Measurements from ENCODE around the gene OST4. TPM values are rescaled to one million over a fixed set of nuclear protein-coding genes. Genes with fewer than 3 reads are reported as not detected.

The OST4 gene
- polyA plus RNA-seq, 1 donor (not counting 4 experiments of a cell fraction or from before 2014, with no cell fraction given) = 393 TPM

DNA sequence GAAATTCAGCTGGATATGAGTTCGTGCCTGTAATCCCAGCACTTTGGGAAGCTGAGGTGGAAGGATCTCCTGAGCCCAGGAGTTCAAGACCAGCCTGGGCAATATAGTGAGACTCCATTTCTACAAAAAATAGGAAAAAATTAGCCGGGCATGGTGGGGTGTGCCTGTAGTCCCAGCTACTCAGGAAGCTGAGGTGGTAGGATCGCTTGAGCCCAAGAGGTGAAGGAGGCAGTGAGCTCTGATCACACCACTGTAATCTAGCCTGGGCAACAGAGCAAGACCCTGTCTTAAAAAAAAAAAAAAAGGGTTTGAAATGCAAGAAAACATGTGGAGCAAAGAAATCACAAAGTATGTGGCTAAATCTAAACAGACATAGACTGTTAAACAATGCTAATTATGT is 37.6 kb upstream of the OST4 start:
- FAIRE-seq (no peak), DNase-seq (ENCODE audit: low read depth, low spot score) (no peak)
- H2AFZ ChIP-seq (ENCODE audit: control insufficient read depth, low read length) = no peak overlapping the region
- no peak overlapping the region for H3K4me3 ChIP-seq (ENCODE audit: control insufficient read depth in 2 of 3, extremely low read depth in 1 of 3, insufficient read depth in 2 of 3, low read depth in 1 of 3, low read length in 3 of 3)
- dilution Hi-C loops (cut with MboI; ENCODE audit: extremely low pct_ligation_motif_present, low sequenced_read_pairs) = no loop called here
- peaks cover under 1% of the 10 kb centered on the region for H3K27me3 ChIP-seq (ENCODE audit: control insufficient read depth, extremely low read depth, insufficient read depth, low read length)
- H3K4me1 ChIP-seq (ENCODE audit: control insufficient read depth, extremely low read depth, insufficient read depth, low read length) = no peaks in the 10 kb centered on the region
- no peak for TF ChIP-seq EZH2 (IDR thresholded peaks at IDR 0.05; ENCODE audit: low read length)
- TF ChIP-seq, protein P1, sequence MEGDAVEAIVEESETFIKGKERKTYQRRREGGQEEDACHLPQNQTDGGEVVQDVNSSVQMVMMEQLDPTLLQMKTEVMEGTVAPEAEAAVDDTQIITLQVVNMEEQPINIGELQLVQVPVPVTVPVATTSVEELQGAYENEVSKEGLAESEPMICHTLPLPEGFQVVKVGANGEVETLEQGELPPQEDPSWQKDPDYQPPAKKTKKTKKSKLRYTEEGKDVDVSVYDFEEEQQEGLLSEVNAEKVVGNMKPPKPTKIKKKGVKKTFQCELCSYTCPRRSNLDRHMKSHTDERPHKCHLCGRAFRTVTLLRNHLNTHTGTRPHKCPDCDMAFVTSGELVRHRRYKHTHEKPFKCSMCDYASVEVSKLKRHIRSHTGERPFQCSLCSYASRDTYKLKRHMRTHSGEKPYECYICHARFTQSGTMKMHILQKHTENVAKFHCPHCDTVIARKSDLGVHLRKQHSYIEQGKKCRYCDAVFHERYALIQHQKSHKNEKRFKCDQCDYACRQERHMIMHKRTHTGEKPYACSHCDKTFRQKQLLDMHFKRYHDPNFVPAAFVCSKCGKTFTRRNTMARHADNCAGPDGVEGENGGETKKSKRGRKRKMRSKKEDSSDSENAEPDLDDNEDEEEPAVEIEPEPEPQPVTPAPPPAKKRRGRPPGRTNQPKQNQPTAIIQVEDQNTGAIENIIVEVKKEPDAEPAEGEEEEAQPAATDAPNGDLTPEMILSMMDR (optimal IDR thresholded peaks at IDR 0.05 in 1 of 3, IDR thresholded peaks at IDR 0.05 in 1 of 3, conservative IDR thresholded peaks at IDR 0.05 in 1 of 3; ENCODE audit: extremely low read depth in 1 of 3, insufficient read depth in 2 of 3, low read length in 3 of 3) = no peak
- no peaks in the 10 kb centered on the region for H3K9me3 ChIP-seq (ENCODE audit: control insufficient read depth, low read depth, low read length)
- no peak overlapping the region for H3K4me2 ChIP-seq (ENCODE audit: control insufficient read depth, extremely low read depth, insufficient read depth, low read depth, low read length)
- no peak overlapping the region for H3K27ac ChIP-seq (ENCODE audit: control insufficient read depth, insufficient read depth, low read length)
- no peak overlapping the region for H3K9ac ChIP-seq (ENCODE audit: control insufficient read depth, extremely low read depth, insufficient read depth, low read length)
- H4K20me1 ChIP-seq (ENCODE audit: control insufficient read depth, extremely low read depth, insufficient read depth, low read length) = no peaks in the 10 kb centered on the region
- no peaks in the 10 kb centered on the region for H3K9me1 ChIP-seq (ENCODE audit: control insufficient read depth, extremely low read depth, insufficient read depth, low read length)
- no peaks in the 10 kb centered on the region for H3K79me2 ChIP-seq (ENCODE audit: control insufficient read depth, insufficient read depth, low read length)
- no peaks in the 10 kb centered on the region for H3K36me3 ChIP-seq (ENCODE audit: control insufficient read depth in 2 of 2, extremely low read depth in 1 of 2, insufficient read depth in 2 of 2, low read length in 2 of 2)

DNA sequence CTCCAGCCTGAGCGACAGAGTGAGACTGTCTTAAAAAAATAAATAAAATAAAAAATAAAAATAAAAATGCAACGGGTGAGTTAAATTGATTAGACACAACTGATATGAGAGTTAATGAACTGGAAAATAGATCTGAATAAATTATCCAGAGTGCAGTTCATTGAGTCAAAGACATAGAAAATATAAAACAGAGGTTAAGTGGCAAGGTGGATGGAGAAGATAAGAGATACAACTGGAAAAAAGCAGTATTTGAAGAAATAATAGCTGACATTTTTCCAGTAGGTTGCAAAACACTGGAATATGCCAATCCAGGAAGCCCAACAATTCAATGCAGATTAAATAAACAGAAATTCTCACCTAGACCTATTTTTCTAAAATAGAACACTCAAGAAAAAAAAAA is 36.8 kb upstream of the OST4 start:
- H3K9me3 ChIP-seq (ENCODE audit: control insufficient read depth, low read depth, low read length) = no peaks in the 10 kb centered on the region
- TF ChIP-seq, protein P1 (optimal IDR thresholded peaks at IDR 0.05 in 1 of 3, IDR thresholded peaks at IDR 0.05 in 1 of 3, conservative IDR thresholded peaks at IDR 0.05 in 1 of 3; ENCODE audit: extremely low read depth in 1 of 3, insufficient read depth in 2 of 3, low read length in 3 of 3) = no peak
- TF ChIP-seq EZH2 (IDR thresholded peaks at IDR 0.05; ENCODE audit: low read length) = no peak
- FAIRE-seq (no peak), DNase-seq (ENCODE audit: low read depth, low spot score) (no peak)
- H4K20me1 ChIP-seq (ENCODE audit: control insufficient read depth, extremely low read depth, insufficient read depth, low read length) = no peaks in the 10 kb centered on the region
- H3K79me2 ChIP-seq (ENCODE audit: control insufficient read depth, insufficient read depth, low read length) = no peaks in the 10 kb centered on the region
- H3K4me1 ChIP-seq (ENCODE audit: control insufficient read depth, extremely low read depth, insufficient read depth, low read length) = no peaks in the 10 kb centered on the region
- no peaks in the 10 kb centered on the region for H3K9me1 ChIP-seq (ENCODE audit: control insufficient read depth, extremely low read depth, insufficient read depth, low read length)
- H3K4me3 ChIP-seq (ENCODE audit: control insufficient read depth in 2 of 3, extremely low read depth in 1 of 3, insufficient read depth in 2 of 3, low read depth in 1 of 3, low read length in 3 of 3) = no peak overlapping the region
- dilution Hi-C loops (cut with MboI; ENCODE audit: extremely low pct_ligation_motif_present, low sequenced_read_pairs) = no loop called here
- H3K27me3 ChIP-seq (ENCODE audit: control insufficient read depth, extremely low read depth, insufficient read depth, low read length) = peaks cover 3% of the 10 kb centered on the region
- H2AFZ ChIP-seq (ENCODE audit: control insufficient read depth, low read length) = no peak overlapping the region
- no peaks in the 10 kb centered on the region for H3K36me3 ChIP-seq (ENCODE audit: control insufficient read depth in 2 of 2, extremely low read depth in 1 of 2, insufficient read depth in 2 of 2, low read length in 2 of 2)
- no peak overlapping the region for H3K27ac ChIP-seq (ENCODE audit: control insufficient read depth, insufficient read depth, low read length)
- no peak overlapping the region for H3K4me2 ChIP-seq (ENCODE audit: control insufficient read depth, extremely low read depth, insufficient read depth, low read depth, low read length)
- no peak overlapping the region for H3K9ac ChIP-seq (ENCODE audit: control insufficient read depth, extremely low read depth, insufficient read depth, low read length)
